Activated CD4-positive, alpha-beta T cell treated with anti-CD3 and anti-CD28 coated beads, Interleukin-2, amount 10 ng/mL, durations not matched to agents 24 days and 14 days (primary cell): ENCODE measurements around the gene TRAF3. TPM values are rescaled to one million over a fixed set of nuclear protein-coding genes. Genes with fewer than 3 reads are reported as not detected.

ENCODE experiments used
- DNase-seq: peaks from one replicate; pipeline ENCODE4 v3.0.0; 2022
- H3K27ac Mint-ChIP-seq: one replicate; pipeline ENCODE4 v1.8.0; 2022; ENCODE audit warnings: mild to moderate bottlenecking, mixed read lengths
- H3K27me3 Mint-ChIP-seq: one replicate; pipeline ENCODE4 v1.8.0; 2022; ENCODE audit warnings: mixed read lengths
- H3K36me3 Mint-ChIP-seq: one replicate; pipeline ENCODE4 v1.8.0; 2022; ENCODE audit warnings: low read depth, mild to moderate bottlenecking, mixed read lengths
- H3K4me1 Mint-ChIP-seq: one replicate; pipeline ENCODE4 v1.8.0; 2021; ENCODE audit warnings: mixed read lengths
- H3K4me3 Mint-ChIP-seq: one replicate; pipeline ENCODE4 v1.8.0; 2022; ENCODE audit warnings: mild to moderate bottlenecking, moderate library complexity, mixed read lengths
- H3K9me3 Mint-ChIP-seq: one replicate; pipeline ENCODE4 v1.8.0; 2021; ENCODE audit warnings: mixed read lengths
- intact Hi-C: fragments of 100-400 bp; cut with micrococcal nuclease; formaldehyde crosslinking; loops from one replicate; pipeline ENCODE4 v1.15.1; 2023
- total RNA-seq: library from RNA; stranded (reverse); gene quantifications from 2 replicates; pipeline ENCODE4 v1.2.3, GENCODE V29; 2022

TRAF3 gene
- total RNA-seq, 1 donor from 2014 or later = 68.8 TPM

DNA sequence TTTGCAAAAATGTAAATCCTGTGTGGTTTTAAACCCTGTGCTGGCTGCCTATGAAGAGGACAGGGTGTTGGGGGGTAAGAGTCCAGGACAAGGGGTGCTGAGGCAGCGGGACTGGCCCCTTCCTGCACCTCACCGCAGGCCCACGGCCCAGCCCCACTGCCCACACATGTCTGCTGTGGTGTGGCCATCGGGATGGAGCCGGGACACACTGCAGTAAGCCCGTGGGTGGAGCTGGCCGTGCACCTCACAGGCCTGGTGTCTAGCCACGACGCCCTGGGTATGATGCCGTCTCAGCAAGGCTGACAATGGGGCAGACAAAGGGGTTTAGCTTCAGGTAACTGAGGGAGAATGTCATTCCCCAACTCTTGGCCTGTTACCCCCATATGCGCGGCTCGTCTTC is 164.8 kb downstream of the TRAF3 start:
- Mint-ChIP-seq H3K9me3 (no peaks in the 10 kb centered on the region), H3K27ac (no peak overlapping the region), H3K36me3 (no peaks in the 10 kb centered on the region), H3K27me3 (no peaks in the 10 kb centered on the region), H3K4me1 (peaks cover 4% of the 10 kb centered on the region), H3K4me3 (no peak overlapping the region)
- no peak for DNase-seq
- intact Hi-C loops = no loop called here

DNA sequence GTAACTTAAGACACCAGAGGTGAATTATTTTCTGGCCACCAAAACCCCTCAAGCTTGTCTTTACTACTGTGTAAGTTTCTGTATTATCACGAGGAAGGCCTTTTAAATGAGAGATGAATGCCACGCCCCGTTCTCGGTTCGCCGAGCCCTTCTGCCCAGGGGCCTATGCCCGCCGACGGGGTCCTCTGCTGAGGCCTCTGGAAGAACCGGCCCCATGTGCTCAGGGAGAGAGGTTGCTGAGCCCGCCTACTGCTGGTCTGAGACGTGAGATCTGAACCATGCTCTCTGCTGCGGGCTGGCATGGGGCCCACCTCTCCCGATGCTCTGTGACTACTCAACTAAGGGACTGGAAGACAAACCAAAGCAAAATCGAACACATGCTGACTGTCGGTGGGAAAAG is 166.2 kb downstream of the TRAF3 start:
- intact Hi-C loops = no loop called here
- Mint-ChIP-seq H3K27ac (no peak overlapping the region), H3K9me3 (no peaks in the 10 kb centered on the region), H3K4me3 (no peak overlapping the region), H3K4me1 (peaks cover 9% of the 10 kb centered on the region), H3K36me3 (no peaks in the 10 kb centered on the region), H3K27me3 (no peaks in the 10 kb centered on the region)
- no peak for DNase-seq

DNA sequence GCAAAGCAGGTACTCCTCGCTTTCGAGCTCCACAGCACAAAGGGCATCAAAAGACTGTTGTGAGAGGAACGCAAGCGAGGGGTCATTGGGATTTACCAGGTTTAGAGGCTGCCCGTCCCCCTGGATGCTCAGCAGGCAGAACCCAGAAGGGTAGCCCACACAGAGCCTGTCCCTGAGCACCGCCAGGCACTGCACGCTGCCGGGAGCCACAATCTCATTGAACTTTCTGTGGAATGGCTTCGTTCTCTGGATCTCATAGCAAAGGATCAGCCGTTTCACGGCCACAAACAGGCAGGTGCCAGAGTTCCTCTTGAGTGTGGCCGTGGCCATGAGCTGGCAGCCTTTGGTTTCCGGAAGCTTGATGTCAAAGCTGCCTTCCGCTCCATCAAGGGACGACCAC is 166.7 kb downstream of the TRAF3 start:
- intact Hi-C loops = no loop called here
- Mint-ChIP-seq H3K4me1 (peaks cover 13% of the 10 kb centered on the region), H3K36me3 (no peaks in the 10 kb centered on the region), H3K4me3 (no peak overlapping the region), H3K27ac (no peak overlapping the region), H3K9me3 (no peaks in the 10 kb centered on the region), H3K27me3 (no peaks in the 10 kb centered on the region)
- DNase-seq = no peak

DNA sequence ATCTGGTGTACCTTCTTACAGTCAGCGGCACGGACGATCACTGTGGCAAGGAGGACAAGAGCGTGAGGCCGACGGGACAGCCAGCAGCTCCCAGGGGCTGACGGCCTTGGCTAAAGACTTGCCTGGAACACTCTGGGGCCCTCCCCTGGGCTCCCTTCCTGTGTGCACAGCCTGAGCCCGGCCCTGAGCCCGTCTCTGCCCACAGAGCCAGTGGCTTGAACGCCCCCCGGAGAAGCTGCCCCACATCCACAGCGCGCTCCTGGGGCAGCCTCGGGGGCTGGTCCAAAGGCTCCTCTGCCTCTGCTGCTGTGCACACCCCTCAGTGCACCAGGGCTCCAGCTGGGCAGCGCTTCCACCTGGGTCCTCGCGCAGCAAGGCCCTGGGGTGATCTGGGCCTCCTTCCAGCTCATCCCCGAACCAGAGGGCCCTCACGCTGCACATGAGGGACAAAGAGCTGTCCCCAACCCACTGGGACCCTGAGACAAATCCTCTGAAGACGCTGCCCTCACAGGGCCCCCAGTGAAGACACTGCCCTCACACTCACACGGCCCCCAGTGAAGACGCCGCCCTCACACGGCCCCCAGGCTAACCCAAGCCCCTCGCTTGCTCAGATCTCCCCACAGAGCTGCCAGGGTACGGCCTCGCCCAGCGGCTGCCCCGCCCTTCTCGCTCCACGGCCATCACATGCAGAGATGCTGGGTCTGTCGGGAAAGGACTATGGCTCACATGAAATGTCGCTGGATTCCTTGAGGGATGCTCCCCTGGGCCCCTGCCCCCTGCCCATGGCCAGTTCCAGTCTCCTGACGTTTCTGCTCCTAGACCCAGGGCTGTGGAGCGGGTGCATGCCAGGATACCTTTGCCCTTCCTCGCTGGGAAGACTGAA is 167.4 kb downstream of the TRAF3 start:
- intact Hi-C loops = no loop called here
- no peaks in the 10 kb centered on the region for H3K36me3 Mint-ChIP-seq
- H3K27ac Mint-ChIP-seq = no peak overlapping the region
- no peaks in the 10 kb centered on the region for H3K27me3 Mint-ChIP-seq
- no peak overlapping the region for H3K4me3 Mint-ChIP-seq
- DNase-seq = no peak
- H3K9me3 Mint-ChIP-seq = no peaks in the 10 kb centered on the region
- peaks cover 19% of the 10 kb centered on the region for H3K4me1 Mint-ChIP-seq

DNA sequence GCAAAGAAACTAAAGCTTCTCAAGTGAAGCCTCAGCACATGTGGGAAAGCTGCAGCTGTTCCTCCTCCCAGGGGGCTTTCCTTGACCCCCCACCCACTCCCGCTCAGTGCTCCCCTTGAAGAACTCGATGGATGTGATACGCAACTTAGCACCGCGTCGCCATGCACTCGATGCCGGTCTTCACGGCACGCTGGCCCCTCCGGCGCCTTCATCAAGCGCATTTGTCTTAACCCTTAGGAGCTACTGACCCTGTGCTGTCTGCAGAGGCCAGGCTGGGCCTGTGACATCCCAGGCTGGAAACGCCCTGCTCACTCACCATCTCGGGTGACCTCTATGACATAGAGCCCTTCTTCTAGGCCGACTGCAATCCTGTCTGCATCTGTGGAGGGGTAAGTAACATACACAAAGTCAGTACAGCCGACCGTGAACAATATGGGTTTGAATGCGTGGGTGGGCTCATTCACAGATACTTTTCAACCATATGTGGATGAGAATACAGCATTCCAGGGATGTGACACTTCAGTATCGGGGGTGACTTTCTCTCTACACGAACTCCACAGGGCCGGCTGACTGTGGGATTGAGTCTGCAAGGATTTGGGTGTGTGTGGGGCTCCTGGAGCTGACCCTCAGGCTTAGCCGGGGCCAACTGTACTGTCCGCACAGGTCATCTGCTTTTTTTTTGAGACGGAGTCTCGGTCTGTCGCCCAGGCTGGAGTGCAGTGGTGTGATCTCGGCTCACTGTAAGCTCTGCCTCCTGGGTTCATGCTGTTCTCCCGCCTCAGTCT is 168.3 kb downstream of the TRAF3 start:
- no peak overlapping the region for H3K4me3 Mint-ChIP-seq
- peaks cover 19% of the 10 kb centered on the region for H3K4me1 Mint-ChIP-seq
- intact Hi-C loops = no loop called here
- H3K27me3 Mint-ChIP-seq = no peaks in the 10 kb centered on the region
- H3K36me3 Mint-ChIP-seq = no peaks in the 10 kb centered on the region
- no peaks in the 10 kb centered on the region for H3K9me3 Mint-ChIP-seq
- DNase-seq = no peak
- no peak overlapping the region for H3K27ac Mint-ChIP-seq

DNA sequence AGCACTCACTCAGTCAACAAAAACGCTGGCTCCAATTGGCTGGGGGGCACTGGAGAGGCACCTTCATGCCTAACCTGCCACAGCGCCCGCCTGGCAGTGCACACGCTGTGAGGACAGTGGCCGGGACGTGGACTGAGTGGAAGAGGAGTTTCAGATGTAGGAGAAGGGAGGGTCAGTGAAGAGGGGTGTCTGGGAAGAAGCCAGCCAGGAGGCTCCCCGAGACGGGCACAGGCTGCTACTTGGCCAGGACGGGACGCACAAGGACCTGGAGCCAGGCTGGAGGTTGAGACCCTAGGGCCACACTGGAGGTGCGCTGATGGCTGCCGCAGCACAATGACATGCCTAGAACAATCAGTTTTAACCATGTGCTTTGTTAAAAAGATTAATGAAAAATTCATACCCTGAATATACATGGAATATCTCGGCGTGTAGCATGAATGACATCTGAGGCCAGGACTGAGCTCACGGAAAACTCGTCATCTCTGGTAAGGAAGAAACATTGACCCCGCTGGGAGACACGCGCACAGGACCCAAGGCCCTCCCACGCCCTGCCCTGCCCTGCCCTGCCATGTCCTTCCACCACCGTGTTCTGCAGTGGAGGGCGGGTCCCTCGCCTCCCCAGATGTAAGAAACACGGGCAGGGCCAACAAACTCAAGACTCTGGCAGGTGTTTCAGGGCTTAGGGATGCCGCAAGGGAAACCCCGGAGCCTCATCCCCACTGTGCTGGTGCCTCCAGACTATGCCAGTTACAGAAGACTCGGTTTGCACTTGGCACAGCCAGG is 170.3 kb downstream of the TRAF3 start:
- no peak overlapping the region for H3K4me3 Mint-ChIP-seq

DNA sequence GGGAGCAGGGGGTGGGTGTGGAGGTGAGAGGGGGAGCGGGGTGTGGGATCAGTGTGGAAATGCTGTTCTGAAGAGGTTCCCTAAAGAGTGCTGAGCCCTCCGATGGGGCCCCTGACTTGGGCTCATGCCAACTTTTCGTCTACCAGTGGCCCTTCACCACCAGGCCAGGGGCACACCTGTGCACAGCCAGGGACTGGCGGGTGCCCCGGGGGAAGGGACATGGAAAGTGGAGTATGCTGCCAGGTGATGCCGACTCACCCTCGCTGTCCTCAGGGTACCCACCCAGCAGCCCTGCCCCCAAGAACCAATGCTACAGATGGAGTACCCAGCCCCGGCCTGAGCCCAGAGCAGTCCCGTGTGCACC is 171.4 kb downstream of the TRAF3 start:
- H3K4me3 Mint-ChIP-seq = peak overlapping the region; percentile 22
- no peak for DNase-seq
- peak overlapping the region; percentile 73 for H3K27ac Mint-ChIP-seq
- H3K36me3 Mint-ChIP-seq = no peaks in the 10 kb centered on the region
- no peaks in the 10 kb centered on the region for H3K9me3 Mint-ChIP-seq
- H3K27me3 Mint-ChIP-seq = no peaks in the 10 kb centered on the region
- intact Hi-C loops = no loop called here
- H3K4me1 Mint-ChIP-seq = peaks cover 19% of the 10 kb centered on the region

More for the DNA sequence above, 170.3 kb downstream of the TRAF3 start:
- H3K36me3 Mint-ChIP-seq = no peaks in the 10 kb centered on the region
- H3K27ac Mint-ChIP-seq = peak overlapping the region; percentile 51
- no peaks in the 10 kb centered on the region for H3K9me3 Mint-ChIP-seq
- no peak for DNase-seq
- peaks cover 19% of the 10 kb centered on the region for H3K4me1 Mint-ChIP-seq
- H3K27me3 Mint-ChIP-seq = no peaks in the 10 kb centered on the region
- intact Hi-C loops = no loop called here

DNA sequence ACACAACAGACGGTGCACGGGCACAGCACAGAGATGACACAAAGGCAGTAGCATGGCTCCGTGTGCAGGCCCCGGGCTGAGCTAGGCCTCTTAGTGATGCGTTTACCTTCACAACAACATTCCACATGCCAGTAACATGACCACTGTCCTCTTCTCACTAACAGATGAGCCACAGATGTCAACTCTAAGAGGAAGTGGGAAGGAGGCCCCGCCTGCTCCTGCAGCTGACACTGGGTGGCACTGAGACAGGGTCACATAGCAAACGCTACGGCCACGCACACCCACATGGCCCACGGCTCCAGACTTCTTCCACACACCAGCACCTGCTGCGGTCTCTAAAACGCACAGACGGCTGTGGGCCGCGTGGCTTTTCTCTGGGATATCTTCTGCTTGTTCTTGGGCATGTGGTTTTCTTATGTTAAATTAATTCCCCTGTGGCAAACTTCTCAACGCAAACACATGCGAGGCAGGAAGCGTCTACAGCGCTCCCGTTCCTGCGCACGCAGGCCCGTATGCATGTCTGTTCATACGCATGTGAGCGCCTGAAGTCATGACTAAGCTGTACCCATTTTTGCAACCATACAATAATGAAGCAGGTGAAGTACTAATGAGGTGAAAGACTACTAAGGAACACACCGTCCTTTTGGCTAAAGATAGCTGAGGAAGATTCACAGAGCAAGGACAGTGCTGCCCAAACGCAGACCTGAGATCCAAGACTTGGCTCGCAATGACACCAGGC is 172.0 kb downstream of the TRAF3 start:
- Mint-ChIP-seq H3K36me3 (no peaks in the 10 kb centered on the region), H3K9me3 (no peaks in the 10 kb centered on the region), H3K4me3 (peak overlapping the region; percentile 22), H3K27me3 (no peaks in the 10 kb centered on the region), H3K27ac (peak overlapping the region; percentile 73), H3K4me1 (peaks cover 19% of the 10 kb centered on the region)
- intact Hi-C loops = no loop called here
- peak; percentile 79 for DNase-seq

DNA sequence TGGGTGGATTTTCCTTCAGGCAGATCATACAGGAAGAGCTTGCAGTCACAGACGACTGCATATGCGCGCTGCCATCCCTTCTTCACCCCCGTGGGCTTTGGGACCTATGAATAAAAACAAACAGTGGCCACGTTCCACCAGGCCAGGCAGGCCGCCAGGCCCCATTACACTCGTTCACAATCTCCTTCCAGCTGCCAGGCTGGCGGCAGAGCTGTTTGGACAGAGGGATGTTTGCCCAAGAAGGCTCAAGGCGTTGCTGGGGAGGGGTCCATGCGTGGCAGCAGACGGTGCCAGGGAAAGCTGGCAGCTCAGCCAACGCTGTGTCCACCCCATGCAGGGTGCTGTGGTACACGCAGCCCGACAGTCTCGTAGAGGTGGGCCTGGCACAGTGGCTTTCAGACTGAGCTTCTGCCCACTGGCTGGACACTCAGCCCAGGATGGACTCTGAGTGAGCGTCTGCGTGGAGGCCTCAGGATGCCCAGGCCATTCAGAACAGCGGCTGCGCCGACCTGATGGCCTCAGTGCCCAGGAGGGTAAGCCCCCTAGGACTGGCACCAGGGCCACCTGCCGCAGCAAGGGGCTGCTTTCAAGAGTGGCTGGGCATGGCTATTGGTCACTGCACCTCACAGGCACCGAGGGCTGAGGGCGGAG is 172.7 kb downstream of the TRAF3 start:
- H3K4me1 Mint-ChIP-seq = peaks cover 19% of the 10 kb centered on the region
- no peaks in the 10 kb centered on the region for H3K36me3 Mint-ChIP-seq
- no peak overlapping the region for H3K4me3 Mint-ChIP-seq
- H3K9me3 Mint-ChIP-seq = no peaks in the 10 kb centered on the region
- intact Hi-C loops = no loop called here
- H3K27ac Mint-ChIP-seq = no peak overlapping the region
- H3K27me3 Mint-ChIP-seq = no peaks in the 10 kb centered on the region
- DNase-seq = no peak

DNA sequence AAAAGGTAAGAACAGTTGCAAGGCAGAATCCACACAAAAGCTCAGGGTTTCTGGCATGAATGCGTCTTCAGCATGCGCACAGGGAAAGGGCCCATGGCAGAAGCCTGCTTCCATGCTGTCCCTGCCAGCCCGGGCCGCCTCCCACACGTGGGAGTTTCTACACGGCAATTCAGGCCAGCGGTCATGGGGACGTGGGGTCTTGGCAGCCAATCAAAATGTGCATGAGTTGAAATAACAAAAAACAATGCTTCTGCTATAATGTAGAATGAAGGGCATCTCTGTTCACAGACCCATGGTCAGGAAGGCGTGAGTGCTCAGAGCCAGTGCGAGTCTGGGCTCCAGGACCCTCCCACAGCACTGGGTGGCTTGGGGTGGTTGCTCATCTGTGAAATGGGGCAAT is 173.8 kb downstream of the TRAF3 start:
- Mint-ChIP-seq H3K4me3 (no peak overlapping the region), H3K4me1 (peaks cover 19% of the 10 kb centered on the region), H3K36me3 (no peaks in the 10 kb centered on the region), H3K9me3 (no peaks in the 10 kb centered on the region), H3K27ac (no peak overlapping the region), H3K27me3 (no peaks in the 10 kb centered on the region)
- intact Hi-C loops = no loop called here
- DNase-seq = no peak

DNA sequence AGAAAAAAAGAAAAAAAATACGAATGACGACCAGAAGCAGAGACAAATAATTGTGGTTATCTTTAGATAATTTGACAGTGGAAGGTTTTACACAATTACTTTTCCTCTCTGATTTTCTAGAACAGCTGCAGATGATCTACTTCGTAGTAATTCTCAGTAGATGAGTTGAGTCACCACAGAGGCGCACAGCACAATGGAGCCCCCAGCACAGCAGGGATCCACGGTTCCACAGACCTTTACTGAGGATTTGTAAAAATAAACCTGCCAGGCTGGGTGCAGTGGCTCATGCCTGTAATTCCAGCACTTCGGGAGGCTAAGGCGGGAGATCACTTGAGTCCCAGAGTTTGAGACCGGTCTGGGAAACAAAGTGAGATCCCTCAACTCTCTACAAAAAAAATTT is 174.6 kb downstream of the TRAF3 start:
- intact Hi-C loops = no loop called here
- Mint-ChIP-seq H3K27me3 (no peaks in the 10 kb centered on the region), H3K36me3 (no peaks in the 10 kb centered on the region), H3K4me1 (peaks cover 15% of the 10 kb centered on the region), H3K27ac (no peak overlapping the region), H3K4me3 (no peak overlapping the region), H3K9me3 (no peaks in the 10 kb centered on the region)
- DNase-seq = no peak

DNA sequence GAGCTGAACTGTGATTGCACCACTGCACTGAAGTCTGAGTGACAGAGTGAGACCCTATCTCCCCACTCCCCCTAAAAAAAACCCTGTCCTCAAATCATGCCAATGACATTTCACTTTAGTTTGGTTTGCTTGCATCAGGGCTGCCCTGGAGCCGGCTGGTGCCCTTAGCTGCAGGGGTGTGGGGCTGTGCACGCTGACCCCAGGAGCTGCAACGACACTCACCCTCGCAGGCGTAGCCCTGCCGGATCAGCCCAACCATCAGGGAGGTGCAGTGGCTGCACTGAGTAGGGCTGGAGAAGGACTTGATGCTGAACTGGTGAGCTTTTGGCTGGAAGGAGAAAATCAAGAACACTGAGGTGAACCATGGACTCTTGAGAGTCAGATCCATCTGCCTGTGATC is 175.0 kb downstream of the TRAF3 start:
- no peak for DNase-seq
- intact Hi-C loops = no loop called here
- no peaks in the 10 kb centered on the region for H3K36me3 Mint-ChIP-seq
- H3K4me3 Mint-ChIP-seq = no peak overlapping the region
- H3K27me3 Mint-ChIP-seq = no peaks in the 10 kb centered on the region
- H3K4me1 Mint-ChIP-seq = peaks cover 12% of the 10 kb centered on the region
- no peak overlapping the region for H3K27ac Mint-ChIP-seq
- no peaks in the 10 kb centered on the region for H3K9me3 Mint-ChIP-seq

DNA sequence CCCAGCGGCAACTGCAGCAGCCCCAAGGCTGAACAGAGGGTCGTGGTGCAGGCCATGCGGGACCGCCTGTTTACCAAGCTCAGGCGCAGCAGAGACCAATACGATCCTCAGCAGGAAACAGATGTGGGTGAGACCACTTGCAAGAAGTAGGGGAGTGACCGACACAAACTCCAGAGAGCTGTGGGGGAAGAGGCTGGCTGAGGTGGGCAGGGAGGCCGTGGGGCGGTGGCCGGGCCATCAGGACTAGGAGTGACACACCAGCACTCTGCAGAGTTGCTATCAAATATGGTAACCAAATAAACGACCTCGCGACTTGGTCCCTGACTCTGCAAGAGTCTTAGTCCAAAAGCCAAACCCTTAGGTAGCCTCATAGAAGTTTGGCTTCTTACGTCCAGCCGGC is 175.9 kb downstream of the TRAF3 start:
- Mint-ChIP-seq H3K27me3 (no peaks in the 10 kb centered on the region), H3K36me3 (no peaks in the 10 kb centered on the region), H3K4me1 (peaks cover 10% of the 10 kb centered on the region), H3K27ac (no peak overlapping the region), H3K4me3 (no peak overlapping the region), H3K9me3 (no peaks in the 10 kb centered on the region)
- intact Hi-C loops = no loop called here
- DNase-seq = no peak
